Measurements from ENCODE around the gene INTS7.

GRCh38 chr1:211968200-211968834, 67.0 kb downstream of the INTS7 start:
- TF ChIP-seq CTCF (IDR thresholded peaks at IDR 0.05) (no peak), POLR2A (IDR thresholded peaks at IDR 0.05) (no peak), POLR2AphosphoS5 (IDR thresholded peaks at IDR 0.05) (no peak), EP300 (IDR thresholded peaks at IDR 0.05) (no peak)

Measured in upper lobe of left lung (tissue), 4 donors.